HG02610 (cell line): ENCODE data around the gene ANK2.
"Not testable (repeated sequence)": the region's sequence is repeated elsewhere in the genome, so short reads cannot be mapped to it uniquely, and the experiment has no call there.

Experiments used
- ATAC-seq: cut with Tn5 transposase; IDR thresholded peaks from one replicate; pipeline ENCODE4 v1.9.1; 2021; ENCODE audit warnings: mild to moderate bottlenecking, moderate library complexity; ENCODE audit not compliant: unreplicated experiment

Gene ANK2

DNA sequence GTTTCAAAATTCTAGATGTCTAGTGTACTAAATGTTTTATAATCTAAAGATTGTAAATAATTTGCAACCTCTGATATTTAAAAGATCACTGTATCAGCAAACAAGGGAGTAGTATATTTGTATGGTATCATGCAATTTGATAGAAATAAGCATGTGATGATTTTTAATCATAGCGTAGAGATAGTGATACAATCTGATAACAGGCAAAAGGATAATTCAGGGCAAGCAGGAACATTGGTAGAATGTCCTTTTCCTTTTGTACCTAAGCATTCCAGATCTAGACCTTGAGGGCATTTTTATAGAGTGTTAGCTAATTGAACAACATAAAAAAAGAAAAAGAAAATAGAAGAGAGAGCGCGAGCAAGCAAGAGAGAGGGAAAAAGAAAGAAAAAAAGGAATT, 1.4 kb downstream of the ANK2 start:
- ATAC-seq: no peak

DNA sequence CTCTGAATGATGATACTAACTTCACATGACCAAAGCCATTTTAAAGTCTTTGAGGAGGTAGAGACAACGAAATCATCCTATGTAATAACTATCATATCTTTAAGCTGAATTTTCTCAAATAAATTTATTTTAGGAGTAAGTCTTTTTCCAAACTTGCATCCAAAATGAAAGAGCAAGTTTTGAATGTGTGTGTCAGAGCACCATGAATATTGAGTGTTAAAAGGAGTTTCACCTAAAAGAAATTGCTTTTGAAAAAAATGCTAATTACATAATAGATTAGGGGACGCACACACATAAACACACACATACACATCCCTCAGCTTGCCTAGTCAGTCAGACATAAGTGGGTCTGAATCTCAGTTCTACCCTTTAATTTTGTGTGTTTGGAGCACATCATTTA, 1.9 kb downstream of the ANK2 start:
- ATAC-seq: no peak

DNA sequence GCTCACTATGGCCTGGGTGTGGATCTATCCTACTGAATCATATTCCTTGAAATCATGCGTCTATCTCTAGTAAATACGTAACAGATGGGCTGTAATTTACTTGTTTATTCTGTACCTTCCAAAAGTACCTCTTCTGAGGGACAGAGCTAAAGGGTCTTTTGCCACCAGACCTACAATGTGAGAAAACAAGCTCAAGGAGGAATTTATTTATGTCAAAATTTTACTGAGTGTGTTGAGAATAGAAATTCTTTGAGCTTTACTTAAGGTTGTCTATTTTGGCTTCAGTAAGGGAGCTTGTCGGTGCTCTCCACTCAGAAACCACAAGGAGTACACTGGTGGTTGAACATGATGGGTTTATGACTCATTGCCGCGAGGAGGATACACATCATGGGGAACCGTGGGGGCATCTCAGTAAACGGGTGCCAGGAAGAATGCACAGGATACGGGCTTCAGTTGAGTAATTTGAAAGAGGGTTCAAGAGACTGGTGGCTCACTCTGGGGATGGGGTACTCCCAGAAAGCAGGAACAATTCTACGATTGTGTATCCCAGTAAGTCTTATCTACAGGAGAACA, 3.0 kb downstream of the ANK2 start:
- peak; percentile 95 for ATAC-seq

DNA sequence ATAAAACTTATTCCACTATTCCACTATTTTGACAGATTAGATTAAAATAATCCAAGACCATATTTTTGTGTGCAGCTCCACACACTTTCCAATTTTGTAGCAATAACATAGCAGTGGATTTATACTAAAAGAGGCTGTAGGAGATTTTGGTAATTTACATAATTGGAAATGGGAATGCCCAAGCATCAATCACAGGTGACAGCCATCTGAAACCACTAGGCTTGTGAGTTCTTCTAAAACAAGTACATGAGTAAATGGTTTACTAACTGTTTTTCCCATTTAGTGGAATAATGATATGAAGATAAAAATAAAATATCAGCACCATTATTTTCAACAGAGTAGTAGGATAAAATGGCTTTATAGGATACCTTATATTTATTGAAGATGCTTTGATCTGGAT, 4.4 kb downstream of the ANK2 start:
- no peak for ATAC-seq

DNA sequence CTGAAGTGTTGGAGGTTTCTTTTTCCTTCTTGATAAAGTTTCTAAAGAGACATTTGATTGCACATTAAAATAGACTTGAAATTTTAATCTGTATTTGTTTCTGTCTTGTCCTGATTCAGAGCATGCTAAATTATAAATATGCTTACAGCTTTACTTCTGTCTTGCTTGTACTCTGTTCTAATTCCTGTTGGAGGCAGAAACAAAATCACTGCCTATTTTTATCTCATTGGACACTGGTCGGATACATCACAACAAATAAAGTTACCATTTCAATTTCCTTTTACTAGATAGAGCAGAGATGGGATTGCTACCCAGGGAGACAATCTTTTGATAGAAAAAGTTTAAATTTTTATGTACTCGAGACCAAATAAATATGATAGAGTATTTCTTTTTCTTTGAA, 6.9 kb downstream of the ANK2 start:
- no peak for ATAC-seq

DNA sequence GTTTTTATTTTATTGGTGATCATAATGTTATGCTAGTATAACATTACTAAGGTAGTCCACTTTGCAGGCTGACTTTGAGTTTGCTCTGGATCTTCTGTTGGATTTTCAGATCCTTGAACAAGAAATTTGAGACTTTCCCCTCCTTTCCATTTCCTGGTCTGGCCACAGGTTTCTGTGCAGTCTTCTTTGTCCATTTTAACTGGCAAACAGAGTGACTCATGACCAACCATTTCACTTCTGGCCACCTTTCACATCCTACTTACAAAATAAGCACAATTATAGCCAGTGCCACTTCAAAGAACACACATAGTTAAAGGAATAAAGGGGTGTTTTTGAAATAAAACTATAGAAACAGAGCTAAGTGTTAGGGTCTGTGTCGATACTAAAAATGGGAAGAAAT, 8.4 kb downstream of the ANK2 start:
- ATAC-seq: no peak

DNA sequence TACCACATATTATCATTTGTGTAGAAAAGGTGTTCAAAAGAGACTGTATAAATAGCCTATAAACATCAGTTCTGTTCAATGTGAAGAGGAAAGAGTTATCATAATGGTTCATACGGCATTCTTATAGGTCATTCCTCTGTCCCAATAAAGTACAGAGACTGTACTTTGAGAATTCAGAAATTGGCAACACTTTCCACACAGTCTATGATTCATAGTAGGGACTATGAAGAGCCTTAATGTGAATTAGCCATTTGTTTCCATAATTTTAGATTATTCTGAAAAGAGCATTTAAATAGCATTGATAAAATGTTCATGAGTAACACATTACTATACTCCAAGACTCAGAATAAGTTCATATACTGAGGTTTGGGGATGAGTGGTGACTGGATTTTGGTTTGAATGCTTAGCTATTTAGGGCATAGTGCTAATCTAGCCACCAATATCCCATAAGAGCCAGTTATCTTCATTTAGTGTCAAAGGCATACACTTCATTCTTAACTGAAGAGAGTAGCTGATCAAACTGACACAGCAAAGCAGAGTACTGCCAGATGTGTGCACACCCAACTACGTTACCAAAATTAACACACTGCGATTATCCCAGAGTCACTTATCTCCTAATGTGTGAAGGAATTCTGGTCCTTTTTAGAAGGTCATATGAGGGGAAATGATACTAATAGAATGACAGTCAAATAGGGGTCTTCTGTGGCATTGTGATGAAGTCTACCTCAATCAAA, 10.2 kb downstream of the ANK2 start:
- no peak for ATAC-seq

DNA sequence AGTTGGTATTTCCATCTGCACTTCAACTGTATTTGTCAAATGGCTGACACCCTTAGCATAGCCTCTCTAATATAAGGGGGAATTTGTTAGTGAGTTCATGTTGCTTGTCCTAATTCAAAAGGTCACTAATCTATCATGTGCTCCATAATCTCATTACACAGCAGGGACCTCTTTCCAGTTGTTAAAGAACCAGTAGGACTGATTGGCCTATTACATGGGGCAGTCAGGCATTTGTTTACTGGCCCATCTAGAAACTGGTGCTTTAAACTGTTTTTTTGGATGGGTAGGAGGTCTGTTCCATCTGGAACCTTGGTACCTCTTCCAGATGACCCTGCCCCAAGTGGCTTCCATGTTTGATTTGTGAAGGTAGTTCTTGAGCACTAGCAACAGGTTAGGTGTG, 11.4 kb downstream of the ANK2 start:
- ATAC-seq: no peak

DNA sequence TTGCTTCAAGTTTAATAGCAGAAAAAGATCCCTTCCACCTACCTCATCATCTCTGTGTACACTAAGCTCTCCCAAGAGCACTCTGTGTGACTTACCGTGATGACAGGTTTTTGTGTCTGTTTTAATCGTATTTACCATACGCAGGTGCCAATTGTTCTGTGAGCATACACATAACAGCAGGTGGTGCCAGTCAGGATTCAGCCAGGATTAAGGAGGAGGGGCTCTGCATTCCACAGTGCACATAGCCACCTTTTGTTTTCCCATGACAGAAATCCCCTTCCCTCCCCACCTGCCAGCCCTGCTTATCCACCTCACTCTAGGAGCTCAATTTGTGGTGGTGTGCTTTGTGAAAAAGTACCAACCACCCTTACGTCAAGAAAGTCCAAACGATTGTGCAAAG, 14.8 kb downstream of the ANK2 start:
- no peak for ATAC-seq

DNA sequence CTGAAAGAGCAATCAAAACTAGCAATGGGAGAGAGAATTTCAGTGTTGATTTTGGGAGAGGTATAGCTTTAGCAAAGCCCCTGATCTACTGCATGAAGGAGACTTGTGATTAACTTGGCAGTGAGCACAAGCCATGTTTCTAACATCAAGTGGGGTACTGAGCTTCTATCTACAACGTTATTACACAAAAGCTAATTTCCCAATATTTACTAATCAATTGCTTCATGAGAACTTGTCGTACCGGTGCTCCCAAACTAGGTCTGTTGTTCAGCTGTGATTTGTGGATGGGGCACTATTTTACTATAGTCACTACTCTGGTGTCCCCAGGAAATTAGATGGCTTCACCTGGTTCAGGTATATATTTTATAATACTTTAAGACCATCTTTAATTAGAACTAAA, 16.2 kb downstream of the ANK2 start:
- no peak for ATAC-seq

DNA sequence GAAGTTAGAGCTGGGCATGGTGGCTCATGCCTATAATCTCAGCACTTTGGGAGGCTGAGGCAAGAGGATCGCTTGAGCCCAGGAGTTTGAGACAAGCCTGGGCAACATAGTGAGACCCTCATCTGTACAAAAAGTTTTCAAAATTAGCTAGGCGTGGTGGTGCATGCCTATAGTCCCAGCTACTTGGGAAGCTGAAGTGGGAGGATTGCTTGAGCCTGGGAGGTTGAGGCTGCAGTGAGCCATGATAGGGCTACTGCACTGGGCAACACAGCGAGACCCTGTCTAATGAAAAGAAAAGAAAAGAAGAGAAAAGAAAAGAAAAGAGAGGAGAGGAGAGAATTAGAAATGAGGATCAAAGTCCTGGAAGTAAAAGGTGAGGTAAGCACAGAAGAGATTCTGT, 19.3 kb downstream of the ANK2 start:
- not testable (repeated sequence) for ATAC-seq

DNA sequence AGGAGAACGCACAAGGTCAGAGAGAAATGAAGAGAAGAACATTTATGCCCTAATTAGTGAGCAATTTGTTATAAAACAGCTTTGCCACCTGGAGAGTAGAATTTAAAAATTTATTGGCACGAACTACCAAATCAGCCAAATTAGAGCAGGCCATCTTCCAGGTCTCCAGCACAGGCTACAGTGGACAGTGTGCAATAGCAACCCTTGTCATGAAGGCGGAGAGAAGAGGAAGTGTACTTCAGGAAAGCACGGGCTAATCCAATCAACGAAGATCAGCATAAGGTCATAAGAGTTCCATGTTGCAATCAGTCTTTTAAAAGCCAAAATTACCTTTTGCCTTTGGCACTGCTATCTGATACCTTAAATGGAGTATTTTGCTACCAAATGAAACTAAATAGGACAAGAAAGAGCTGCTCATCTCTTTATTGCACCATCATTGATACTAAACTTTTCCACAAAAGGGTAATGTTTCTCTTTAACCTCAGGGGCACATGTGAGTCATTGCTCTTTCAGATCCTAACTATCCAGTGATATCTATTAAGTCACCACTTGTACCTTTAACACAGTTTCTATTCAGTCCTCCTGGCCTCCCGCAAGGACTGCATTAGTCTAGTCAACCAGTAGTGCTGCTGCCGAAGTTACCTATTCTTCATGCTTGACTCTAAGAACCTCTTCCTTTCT, 19.9 kb downstream of the ANK2 start:
- no peak for ATAC-seq

DNA sequence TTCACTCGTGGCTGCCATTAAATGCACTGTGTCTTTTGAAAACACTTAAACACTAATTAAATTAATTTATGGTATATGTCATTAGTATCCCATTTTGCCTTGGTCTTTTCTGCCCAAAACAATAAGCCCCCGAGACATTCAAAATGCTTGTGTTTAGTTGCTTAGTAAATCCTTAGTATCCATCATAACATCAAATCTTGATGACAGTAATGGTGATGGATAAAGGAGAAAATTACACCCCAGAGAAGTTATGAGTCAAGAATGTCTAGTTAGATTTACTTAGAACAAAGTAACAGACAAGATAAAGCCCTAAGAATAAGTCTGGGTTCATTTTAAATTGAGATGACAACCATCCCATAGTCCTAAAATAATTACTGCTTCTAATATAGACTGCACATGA, 21.3 kb downstream of the ANK2 start:
- no peak for ATAC-seq

DNA sequence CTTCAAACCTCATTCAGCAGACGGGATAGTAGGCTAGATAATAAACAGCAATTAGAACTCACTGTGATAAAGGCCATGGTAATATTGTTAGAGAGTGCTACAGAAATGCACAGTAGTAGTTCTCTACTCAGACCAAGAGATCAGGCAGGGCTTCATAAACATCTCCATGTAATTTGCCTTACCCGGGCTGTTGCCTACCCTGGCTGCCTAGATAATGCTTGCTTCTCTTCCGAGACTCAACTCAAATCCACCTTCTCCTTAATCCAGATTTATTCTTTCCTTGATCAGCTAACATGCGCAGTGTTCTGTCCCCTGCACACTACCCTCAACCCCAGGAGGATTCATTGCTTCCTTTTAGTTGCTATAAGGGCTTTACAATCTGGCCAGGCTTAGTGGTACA, 21.8 kb downstream of the ANK2 start:
- no peak for ATAC-seq

DNA sequence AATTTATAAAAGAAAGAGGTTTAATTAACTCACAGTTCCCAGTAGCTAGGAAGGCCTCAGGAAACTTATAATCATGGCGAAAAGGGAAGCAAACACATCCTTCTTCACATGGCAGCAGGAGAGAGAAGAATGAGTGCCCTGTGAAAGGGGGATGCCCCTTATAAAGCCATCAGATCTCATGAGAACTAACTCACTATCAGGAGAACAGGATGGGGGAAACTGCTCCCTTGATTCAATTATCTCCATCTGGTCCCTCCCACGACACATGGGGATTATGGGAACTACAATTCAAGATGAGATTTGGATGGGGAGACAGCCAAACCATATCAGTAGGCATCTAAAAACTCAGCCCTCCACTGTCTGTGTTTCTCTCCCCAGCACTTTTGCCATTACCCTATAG, 22.4 kb downstream of the ANK2 start:
- no peak for ATAC-seq

DNA sequence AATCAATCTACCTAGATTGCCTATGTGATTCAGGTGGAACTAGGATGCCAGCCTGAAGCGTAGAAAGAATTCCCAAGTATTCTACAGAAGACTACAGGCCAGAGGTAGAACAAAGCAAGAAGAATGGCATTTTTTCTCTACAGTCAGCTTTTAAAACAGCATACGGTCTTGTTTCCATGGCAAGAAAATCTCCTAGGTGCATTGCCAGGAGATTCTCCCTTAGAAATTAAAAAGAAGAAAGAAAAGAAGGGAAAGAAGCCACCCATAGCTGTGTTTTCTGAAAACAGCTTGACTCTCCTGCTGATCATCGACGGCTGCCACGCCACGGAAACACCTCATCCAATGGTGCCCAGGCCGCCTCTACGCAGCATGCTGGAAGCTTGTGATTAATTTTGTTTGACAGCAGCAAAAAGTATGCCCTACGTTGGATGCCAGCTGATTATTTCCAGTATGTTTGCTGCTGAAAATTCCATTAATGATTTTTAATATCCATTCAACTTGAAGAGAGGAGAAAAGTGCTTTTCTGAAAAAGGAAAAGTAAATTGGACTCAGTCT, 24.1 kb downstream of the ANK2 start:
- no peak for ATAC-seq

DNA sequence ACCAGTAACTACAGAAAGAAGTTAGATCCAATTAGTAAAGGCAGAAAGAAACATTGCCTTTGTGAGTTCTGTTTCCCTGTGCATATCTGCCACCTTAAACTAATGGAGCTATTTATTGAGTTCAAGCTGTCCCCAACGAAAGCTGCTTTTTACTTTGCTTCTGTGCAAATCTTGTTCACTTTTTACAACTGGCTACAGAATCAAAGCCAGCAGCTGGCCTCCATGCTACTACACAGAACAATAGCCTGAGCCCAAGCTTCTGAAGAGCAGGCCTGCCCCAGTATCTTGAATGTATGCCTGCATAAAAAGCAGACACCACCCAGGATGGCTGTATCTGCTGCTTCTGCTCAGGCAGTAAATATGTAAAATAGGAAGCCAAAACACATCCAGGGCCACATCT, 28.1 kb downstream of the ANK2 start:
- no peak for ATAC-seq

DNA sequence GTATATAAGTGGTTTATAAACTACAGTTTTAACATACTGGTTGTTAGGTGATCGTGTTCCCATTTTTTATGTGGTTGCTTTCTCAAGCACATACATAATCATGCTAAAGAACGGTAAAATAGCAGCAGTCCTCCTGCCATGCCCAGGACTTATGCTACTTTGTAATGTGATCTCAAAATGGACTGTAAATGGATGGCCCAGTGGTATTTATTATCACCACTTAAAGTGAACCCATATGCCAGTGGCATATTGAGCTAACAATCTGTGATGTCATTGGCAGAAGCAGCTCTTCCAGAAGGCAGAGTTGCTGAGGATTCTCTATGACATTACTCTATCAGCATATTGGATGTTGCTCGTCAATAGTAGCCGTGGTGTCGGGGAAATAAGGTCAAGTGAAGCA, 28.6 kb downstream of the ANK2 start:
- ATAC-seq: no peak

DNA sequence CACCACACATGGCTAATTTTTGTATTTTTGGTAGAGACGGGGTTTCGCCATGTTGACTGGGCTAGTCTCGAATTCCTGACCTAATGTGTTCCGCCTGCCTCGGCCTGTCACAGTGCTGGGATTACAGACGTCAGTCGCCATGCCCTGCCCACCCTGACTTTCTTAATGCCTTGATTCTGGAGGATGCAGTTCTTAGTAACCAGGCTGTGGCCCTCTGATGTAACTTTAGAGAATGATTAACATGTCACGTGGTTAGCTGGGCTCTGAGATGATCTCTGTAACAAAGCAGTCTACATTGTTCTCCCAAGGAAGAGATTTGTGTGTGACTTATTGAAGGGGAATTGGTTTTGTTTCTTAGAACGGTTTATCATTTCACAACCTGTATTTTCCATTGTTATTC, 30.6 kb downstream of the ANK2 start:
- peak; percentile 51 for ATAC-seq

DNA sequence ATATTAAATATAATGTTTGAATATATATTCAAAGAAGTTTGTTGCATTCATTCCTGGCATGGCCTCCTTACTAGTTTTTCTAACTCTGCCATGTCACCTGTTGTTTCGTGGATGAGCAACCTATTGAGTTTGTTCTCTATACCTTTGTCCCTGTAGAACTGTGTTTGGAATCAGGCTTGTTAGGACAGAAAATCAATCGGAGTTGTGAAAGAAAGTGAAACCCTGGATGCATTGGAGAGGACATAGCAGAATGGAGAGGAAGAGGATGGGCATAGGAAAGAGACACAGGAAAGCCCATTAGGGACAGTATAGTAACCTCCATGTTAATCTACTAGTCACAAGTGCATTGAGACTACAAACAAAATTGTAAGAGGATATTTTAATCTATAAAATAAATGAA, 31.2 kb downstream of the ANK2 start:
- no peak for ATAC-seq

DNA sequence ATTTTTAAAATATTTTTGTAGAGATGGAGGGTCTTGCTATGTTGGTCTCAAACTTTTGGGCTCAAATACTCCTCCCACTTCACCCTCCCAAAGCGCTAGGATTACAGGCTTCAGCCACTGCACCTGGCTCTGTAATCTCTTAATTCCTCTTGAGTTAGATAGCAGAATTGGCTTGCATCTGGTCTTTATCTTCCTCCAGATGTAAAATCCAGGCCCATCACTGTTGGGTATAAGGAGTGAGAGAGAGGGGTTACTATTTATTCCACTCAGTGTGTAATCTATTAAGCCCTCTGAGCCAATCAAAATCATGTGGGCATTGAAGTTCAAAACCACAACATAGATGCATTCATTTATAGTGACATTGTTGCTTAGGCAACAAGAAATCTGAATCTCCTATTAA, 33.9 kb downstream of the ANK2 start:
- ATAC-seq: no peak

DNA sequence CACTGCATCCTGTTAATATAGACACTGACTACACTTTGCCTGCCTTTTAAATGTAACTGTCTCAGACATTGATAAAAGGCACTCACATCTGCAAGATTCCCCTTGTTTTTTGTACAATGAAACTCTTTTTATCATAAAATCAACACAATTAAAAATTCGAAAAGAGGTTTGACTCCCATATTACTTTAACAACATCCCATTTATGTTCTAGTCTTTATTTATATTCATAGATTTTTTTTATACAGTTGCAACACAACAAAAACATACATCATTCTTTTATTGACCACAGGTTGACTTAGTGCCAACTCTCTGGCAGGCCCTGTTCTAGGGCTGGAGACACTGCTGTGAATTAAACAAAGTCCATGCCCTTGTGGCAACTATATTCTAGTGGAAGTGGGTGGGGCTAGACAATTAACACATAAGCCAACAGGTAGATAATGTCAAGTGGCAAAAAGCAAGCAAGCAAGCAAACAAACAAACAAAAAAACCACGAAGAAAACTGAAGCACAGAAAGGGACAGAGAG, 36.8 kb downstream of the ANK2 start:
- ATAC-seq: no peak
